Uterus (tissue), 4 donors: ENCODE data around the gene BCKDHB. TPM values are rescaled to one million over a fixed set of nuclear protein-coding genes. Genes with fewer than 3 reads are reported as not detected.

Experiments used
- DNase-seq, 2 donors: peaks; one replicate each; pipeline ENCODE4 v3.0.0-alpha.2; 2019 to 2020
- H3K27ac ChIP-seq, 2 donors: fragments of 200-600 bp; sonication (generic); 1 replicate in 1 of 2; 2 replicates in 1 of 2; pipeline ENCODE4 v1.5.1; 2016 to 2018
- H3K27me3 ChIP-seq, 2 donors: fragments of 200-600 bp; sonication (generic); one replicate each; pipeline ENCODE4 v1.5.1; 2018 to 2019; ENCODE audit warnings: control low read depth in 1 of 2
- H3K36me3 ChIP-seq, 2 donors: fragments of 200-600 bp; sonication (generic); one replicate each; pipeline ENCODE4 v1.5.1; 2019; ENCODE audit warnings: control low read depth in 1 of 2
- H3K4me1 ChIP-seq, 2 donors: fragments of 200-600 bp; sonication (generic); one replicate each; pipeline ENCODE4 v1.5.1; 2018 to 2019; ENCODE audit warnings: control low read depth in 1 of 2
- H3K4me3 ChIP-seq, 2 donors: fragments of 200-600 bp; sonication (generic); 1 replicate in 1 of 2; 2 replicates in 1 of 2; pipeline ENCODE4 v1.5.1; 2018 to 2019; ENCODE audit warnings: mild to moderate bottlenecking in 1 of 2
- H3K9me3 ChIP-seq, 2 donors: fragments of 200-600 bp; sonication (generic); one replicate each; pipeline ENCODE4 v1.5.1; 2019; ENCODE audit warnings: control low read depth in 1 of 2
- CTCF ChIP-seq, 4 experiments: fragments of 200-600 bp in 2 of 4; fragments of 450-650 bp in 2 of 4; sonication (generic) in 2 of 4; IDR thresholded peaks; one replicate each; pipeline ENCODE4 v1.5.1; 2016 to 2019; ENCODE audit warnings: antibody characterized with exemption in 4 of 4, mild to moderate bottlenecking in 2 of 4, moderate library complexity in 1 of 4
- POLR2A ChIP-seq, 2 donors: fragments of 450-650 bp; IDR thresholded peaks; one replicate each; pipeline ENCODE4 v1.6.1; 2016; ENCODE audit warnings: antibody characterized with exemption in 2 of 2, mild to moderate bottlenecking in 1 of 2, moderate library complexity in 1 of 2
- intact Hi-C: fragments of 100-400 bp; cut with DNase I; formaldehyde crosslinking; loops from one replicate; pipeline ENCODE4 v1.15.1; 2023; ENCODE audit warnings: low total_unique reads
- total RNA-seq, 4 donors: library from RNA; depleted of rRNA in 3 of 4; stranded (reverse); fragments of >200 nt in 3 of 4; gene quantifications; one replicate each; pipeline versions ENCODE4 v1.1.0 to v1.2.4, GENCODE V29; 2014 to 2023
- donor health status: DM: yes; HTN: yes; CAD: no.

The BCKDHB gene
- total RNA-seq, 4 donors from 2014 or later = 7.2 to 35.5 (median 13.2) TPM

- Histone ChIP-seq H3K4me1 (no peaks in the 10 kb centered on the region), H3K27ac (no peak overlapping the region), H3K9me3 (no peaks in the 10 kb centered on the region), H3K27me3 (no peaks in the 10 kb centered on the region), H3K4me3 (no peak overlapping the region), H3K36me3 (no peaks in the 10 kb centered on the region)
- DNase-seq = no peak
- TF ChIP-seq CTCF (IDR thresholded peaks at IDR 0.05) (no peak), POLR2A (IDR thresholded peaks at IDR 0.05) (no peak)
- intact Hi-C loops = no loop called here
Measured at GRCh38 chr6:80091506-80091905, 15.0 kb upstream of the BCKDHB start.

DNA sequence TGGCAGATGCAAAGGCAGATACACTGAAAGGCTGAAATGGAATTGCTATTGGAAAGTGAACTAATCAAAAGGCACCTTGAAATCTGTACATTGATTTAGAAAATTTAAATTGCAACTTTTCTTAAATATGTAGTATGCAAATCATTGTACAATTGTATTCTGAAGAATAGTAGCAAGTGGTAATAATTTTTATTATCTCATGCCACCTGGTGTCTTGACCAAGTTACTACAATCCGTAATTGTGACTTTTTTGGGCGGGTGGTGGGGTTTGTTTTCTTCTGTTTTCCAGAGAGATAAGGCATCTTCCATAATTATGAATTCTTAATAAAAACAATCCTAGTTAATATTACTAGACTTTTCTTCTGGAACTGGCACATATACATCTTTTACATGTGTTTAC lies 12.5 kb upstream of the BCKDHB start:
- no peaks in the 10 kb centered on the region for H3K9me3 ChIP-seq
- H3K4me1 ChIP-seq = no peaks in the 10 kb centered on the region
- TF ChIP-seq POLR2A (IDR thresholded peaks at IDR 0.05) (no peak), CTCF (IDR thresholded peaks at IDR 0.05) (peak in 3 of 4 experiments; percentile 35 to 38 (median 36))
- DNase-seq = no peak
- H3K27ac ChIP-seq = no peak overlapping the region
- no peaks in the 10 kb centered on the region for H3K36me3 ChIP-seq
- no peak overlapping the region for H3K4me3 ChIP-seq
- intact Hi-C loops = no loop called here
- no peaks in the 10 kb centered on the region for H3K27me3 ChIP-seq

GRCh38 chr6:80095600-80095999 lies 10.9 kb upstream of the BCKDHB start:
- Histone ChIP-seq H3K27me3 (no peaks in the 10 kb centered on the region), H3K4me1 (no peaks in the 10 kb centered on the region), H3K4me3 (no peak overlapping the region), H3K9me3 (no peaks in the 10 kb centered on the region), H3K27ac (no peak overlapping the region), H3K36me3 (no peaks in the 10 kb centered on the region)
- TF ChIP-seq POLR2A (IDR thresholded peaks at IDR 0.05) (no peak), CTCF (IDR thresholded peaks at IDR 0.05) (no peak)
- DNase-seq = no peak
- intact Hi-C loops = no loop called here

- intact Hi-C loops = no loop called here
- Histone ChIP-seq H3K27me3 (no peaks in the 10 kb centered on the region), H3K27ac (no peak overlapping the region), H3K36me3 (no peaks in the 10 kb centered on the region), H3K9me3 (no peaks in the 10 kb centered on the region), H3K4me1 (no peaks in the 10 kb centered on the region), H3K4me3 (no peak overlapping the region)
- DNase-seq = no peak
- TF ChIP-seq POLR2A (IDR thresholded peaks at IDR 0.05) (no peak), CTCF (IDR thresholded peaks at IDR 0.05) (no peak)
Measured at GRCh38 chr6:80098392-80098791, 8.1 kb upstream of the BCKDHB start.

DNA sequence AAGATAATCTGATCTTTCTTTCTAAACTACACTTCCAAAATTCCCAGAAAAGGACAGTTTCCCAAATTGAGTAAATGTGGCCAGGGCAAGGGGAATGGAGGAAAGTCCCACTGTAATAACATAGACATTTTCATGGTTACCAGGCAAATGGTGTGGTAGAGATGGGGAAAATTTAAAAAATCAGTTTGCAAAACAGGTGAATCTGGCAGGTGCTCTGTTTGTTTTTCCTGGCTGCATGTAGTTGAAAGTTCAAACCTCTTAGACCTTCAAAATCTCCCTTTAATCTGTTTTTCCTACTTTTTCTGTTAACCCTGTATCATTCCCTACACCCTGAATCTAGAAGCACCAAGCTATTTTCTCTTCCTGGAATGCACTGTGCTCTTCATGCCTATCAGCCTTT lies 2.0 kb upstream of the BCKDHB start:
- intact Hi-C loops = no loop called here
- H3K4me1 ChIP-seq = no peaks in the 10 kb centered on the region
- no peaks in the 10 kb centered on the region for H3K36me3 ChIP-seq
- no peak overlapping the region for H3K27ac ChIP-seq
- TF ChIP-seq POLR2A (IDR thresholded peaks at IDR 0.05) (no peak), CTCF (IDR thresholded peaks at IDR 0.05) (no peak)
- no peaks in the 10 kb centered on the region for H3K9me3 ChIP-seq
- no peak for DNase-seq
- no peaks in the 10 kb centered on the region for H3K27me3 ChIP-seq
- no peak overlapping the region for H3K4me3 ChIP-seq
